ENCODE results near the gene PLD3.

DNA sequence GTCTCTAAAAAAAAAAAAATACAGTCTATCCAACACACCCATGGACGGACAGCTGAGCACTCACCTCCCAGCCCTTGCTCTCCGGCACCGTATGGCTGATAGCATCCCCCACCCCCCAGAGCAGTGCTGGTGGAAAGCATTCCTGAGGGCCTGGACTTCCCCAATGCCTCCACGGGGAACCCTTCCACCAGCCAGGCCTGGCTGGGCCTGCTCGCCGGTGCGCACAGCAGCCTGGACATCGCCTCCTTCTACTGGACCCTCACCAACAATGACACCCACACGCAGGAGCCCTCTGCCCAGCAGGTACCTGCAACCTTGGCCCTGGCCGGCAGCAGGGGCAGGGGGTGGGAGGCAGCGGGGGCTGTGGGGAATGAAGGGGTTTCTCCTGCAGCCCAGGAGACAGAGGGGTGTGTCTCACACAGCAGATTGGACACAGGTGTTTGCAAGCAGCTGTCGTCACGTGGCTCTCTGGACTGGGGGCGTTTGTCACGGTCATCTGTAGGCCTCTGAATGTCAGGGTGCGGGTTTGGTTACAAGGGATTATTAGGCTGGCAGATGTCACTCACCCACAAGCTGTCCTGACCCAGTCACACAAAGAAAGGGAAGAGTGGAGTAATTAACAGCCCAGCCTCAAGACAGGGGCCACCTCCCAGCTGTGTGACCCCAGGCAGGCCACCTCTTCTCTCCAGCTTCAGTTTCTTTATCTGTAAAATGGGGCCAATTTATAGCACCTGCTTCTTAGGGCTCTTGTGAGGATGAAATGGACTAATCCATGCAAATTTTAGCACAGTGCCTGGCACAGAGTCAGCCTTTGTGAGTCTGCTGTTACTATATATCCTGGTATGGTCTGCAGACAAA, 19.3 kb downstream of the PLD3 start:
- TF ChIP-seq BHLHE40 (IDR thresholded peaks at IDR 0.05; ENCODE audit: borderline replicate concordance) (no peak), NFRKB (IDR thresholded peaks at IDR 0.05) (no peak), HDGF (IDR thresholded peaks at IDR 0.05; ENCODE audit: borderline replicate concordance) (no peak)
